HG03064 (cell line): ENCODE data around the gene FMN1.
"Not testable (repeated sequence)": the region's sequence is repeated elsewhere in the genome, so short reads cannot be mapped to it uniquely, and the experiment has no call there.

Experiments
- ATAC-seq: cut with Tn5 transposase; IDR thresholded peaks from one replicate; pipeline ENCODE4 v1.9.1; 2021; ENCODE audit warnings: low read depth; ENCODE audit not compliant: unreplicated experiment

The FMN1 gene

GRCh38 chr15:32870240-32871033 lies 324.1 kb downstream of the FMN1 start:
- no peak for ATAC-seq

DNA sequence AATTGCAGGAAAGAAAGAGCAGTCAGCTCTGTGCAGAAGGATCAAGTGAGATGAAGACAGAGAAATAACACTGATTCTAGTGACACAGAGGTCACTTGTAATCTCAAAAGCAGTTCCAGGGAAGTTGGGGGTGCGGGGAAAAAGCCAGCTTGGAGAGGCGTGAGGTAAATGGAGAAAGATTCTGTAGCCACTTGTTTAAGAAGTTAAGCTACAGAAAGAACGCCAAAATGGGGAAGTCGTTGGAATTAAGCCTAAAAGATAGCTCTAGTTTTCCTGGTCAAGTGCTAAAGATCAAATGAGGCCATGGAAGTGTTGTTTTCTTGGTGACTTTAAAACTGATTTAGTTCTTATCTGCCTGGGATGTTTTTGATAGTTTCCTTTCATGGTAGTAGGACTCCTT lies 324.7 kb downstream of the FMN1 start:
- no peak for ATAC-seq

- no peak for ATAC-seq
Measured at GRCh38 chr15:32867313-32867626, 327.2 kb downstream of the FMN1 start.

- no peak for ATAC-seq
Measured at GRCh38 chr15:32866454-32867312, 327.8 kb downstream of the FMN1 start.

- no peak for ATAC-seq
Measured at GRCh38 chr15:32864841-32865240, 329.7 kb downstream of the FMN1 start.

DNA sequence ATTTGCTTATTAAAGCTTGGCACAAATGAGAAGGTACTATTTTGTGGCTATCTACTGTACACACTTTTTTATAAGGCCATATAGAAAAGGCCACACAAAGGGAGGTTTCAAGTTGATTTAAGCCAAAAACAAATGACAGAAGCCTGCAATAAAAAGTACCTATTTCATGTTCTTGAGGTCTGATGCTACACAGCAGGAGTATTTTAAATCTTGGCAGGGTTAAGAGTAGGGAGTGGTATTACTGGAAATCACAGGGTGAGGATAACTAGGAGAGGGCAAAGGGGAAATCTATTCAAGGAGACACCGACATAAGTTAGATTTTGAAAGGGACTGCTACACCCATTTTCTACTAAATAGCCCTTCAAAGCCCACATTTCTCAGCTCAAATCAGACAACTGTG lies 330.5 kb downstream of the FMN1 start:
- ATAC-seq, result no peak

- ATAC-seq, result no peak
Measured at GRCh38 chr15:32861761-32862160, 332.8 kb downstream of the FMN1 start.

DNA sequence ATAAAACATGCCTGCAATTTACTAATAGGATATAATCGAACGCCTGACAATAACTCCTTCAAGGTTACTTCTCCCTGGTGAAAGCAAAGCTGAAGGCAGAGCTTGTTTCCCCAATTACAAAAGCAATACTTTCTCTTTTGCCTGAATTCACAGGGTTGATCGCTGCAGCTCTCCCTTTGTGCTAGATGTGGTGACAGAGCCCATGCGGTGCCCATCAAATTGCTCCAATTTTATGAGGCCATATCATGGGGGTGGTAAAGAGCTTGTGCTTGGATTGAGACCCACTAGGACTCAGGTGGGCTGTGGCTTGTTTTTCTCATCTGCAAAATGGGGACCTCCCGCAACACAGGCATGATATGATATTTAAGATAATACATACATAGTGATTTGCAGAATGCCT lies 333.3 kb downstream of the FMN1 start:
- ATAC-seq, result no peak

DNA sequence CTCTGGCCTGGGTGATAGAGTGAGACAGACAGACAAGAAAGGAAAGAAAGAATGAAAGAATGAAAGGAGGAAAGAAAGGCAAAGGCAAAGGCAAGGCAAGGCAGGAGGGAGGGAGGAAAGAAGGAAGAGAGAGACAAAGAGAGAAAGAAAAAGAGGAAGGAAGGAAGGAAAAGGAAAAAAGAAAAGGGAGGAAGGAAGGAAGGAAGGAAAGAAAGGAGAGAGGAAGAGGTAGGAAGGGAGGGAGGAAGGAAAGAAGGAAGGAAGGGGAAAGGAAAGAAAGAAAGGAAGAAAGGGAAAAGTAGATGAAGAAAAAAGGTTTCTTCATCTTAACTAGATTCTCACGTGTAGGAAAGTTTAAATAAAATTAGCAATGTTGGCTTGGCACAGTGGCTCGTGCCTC lies 334.5 kb downstream of the FMN1 start:
- no peak for ATAC-seq

DNA sequence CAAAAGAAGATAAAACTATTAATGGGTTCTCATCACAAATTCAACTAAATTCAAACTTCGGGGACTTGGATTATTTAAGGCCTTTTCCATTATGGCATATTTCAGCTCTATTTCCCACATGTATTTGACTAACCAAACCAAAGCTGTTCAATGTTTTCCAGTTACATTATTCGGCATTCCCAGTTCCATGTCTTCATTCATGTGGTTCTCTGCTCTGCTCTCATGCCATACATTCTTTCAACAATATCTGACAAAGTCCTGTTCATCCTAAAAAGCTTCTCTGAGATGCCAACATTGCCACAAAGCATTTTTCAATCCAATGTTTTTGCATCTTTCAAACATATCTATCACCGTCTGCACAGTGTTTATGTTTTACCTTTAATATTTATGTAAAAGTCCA lies 335.3 kb downstream of the FMN1 start:
- no peak for ATAC-seq

- ATAC-seq, result no peak
Measured at GRCh38 chr15:32857732-32858131, 336.8 kb downstream of the FMN1 start.

DNA sequence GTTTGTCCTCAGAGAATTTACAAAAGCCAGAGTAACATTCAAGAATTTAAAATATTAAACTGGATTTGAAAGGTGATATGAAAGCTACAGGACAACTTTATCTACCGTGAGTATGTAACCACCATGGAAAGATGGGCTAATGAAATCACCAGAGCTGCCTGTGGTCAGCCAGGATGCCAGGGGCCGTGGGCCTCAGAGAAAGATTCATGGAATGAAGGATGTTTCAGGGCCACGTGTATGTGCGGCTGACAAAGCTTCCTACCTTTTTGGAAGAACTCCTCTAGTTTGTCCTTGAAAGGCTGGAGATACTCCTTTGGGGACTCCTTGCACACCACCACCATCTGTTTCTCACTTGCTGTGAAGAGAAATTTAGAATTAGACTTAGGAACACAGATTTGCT lies 337.8 kb downstream of the FMN1 start:
- ATAC-seq, result no peak

DNA sequence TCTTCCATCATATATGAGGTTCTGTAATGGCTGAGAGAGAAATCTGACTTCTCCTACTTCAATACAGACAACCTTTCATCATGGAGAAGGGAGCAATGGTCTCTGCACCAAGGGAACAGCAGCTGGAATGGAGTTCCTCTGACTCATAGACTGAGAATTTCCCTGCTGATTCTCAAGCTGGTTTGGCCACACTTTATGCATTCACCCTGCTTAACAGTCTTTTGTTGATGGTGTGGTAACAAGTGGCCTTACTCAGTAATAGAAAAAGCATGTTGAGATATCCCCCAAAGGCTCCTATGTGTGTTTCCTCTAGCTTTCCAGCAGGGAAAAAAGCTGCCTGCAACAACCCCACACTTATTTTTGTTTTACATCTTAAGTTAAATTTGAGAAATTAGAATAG lies 338.6 kb downstream of the FMN1 start:
- no peak for ATAC-seq

DNA sequence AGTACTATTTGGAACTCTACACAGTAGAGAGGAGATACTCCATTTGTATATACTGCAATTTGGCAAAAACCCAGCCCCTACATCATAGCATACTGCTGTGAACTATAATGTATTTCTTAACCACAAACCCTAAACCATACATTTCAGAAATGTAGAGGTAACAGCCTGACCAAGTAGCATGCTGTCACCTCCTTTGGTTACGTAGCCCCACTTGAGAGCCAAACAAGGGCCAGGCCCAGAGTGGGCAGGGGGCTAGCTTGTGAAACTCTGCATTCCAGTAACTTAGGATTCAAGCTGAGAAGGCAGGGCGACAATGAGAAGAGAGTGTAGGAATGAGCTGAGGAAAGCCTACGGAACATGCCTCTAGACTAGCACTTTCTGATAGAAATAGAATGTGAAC lies 340.9 kb downstream of the FMN1 start:
- ATAC-seq, result no peak

GRCh38 chr15:32852771-32853170 lies 341.7 kb downstream of the FMN1 start:
- no peak for ATAC-seq

DNA sequence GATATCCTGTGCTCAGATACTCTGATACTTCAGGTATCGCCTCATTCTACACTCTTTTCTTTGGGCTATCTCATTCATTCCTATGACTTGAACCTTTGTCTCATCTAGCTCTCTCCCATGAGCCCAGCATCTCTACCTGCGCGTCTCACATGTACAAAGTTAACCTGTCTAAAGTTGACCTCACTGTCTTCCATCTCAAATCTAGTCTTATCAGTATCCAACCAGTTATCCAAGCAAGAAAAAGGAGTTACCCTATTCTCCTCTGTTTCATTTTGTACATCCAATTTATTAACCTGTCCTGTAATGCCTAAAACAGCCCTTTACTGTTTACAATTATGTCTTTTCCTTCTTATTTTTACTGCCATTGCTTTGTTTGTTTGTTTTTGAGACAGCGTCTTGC lies 342.5 kb downstream of the FMN1 start:
- no peak for ATAC-seq

DNA sequence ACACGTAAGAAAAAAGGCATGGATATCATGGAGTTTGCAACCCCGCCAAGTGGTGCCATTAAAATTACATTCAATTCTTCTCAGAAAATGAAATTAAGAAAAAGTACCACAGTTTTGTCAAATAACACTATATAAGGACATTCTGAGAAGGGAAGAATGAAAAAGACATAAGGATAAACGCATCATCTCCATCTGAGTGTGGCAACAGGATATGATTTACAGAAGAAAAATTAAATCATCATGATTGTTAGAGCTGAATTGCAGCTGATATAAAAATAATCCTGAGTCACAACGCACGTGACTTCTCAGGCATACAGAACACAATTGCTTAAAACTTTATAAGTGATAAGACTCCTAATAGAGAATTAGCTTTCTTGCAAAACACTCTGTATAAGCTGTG lies 342.9 kb downstream of the FMN1 start:
- ATAC-seq, result no peak

DNA sequence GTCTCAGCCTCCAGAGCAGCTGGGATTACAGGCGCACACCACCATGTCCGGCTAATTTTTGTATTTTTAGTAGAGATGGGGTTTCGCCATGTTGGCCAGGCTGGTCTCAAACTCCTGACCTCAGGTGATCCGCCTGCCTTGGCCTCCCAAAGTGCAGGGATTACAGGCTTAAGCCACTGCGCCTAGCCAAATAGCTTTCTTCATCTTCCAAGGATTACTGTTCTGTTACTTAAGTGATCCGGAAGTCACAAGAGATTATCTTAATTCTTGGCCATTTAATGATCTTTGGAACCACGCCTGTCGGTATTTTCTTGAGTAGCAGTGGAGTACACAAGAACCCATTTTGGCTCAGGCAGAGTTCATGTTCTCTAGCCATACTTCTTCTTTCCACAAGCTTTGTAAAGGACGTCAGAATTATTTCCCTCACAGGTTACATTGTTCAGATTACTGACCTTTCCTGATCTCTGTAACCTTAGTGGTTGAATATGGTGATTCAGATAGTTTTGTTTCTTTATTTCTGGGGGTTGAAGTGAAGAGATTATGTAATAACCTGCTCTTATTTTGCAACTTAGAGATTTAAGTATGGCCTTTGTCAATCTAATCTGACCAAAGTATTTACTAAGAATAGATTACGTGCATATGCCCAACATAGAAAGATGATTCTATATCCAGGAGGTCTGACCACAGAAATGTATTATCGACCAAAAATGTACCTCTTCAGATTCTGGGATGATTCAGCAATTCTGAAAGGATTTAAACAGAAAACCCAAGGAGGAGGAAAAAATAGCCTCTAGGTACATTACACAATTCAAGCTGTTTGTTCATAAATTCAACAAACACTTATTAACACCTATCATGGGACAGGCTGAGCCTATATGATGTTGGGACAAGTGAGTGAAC lies 344.5 kb downstream of the FMN1 start:
- no peak for ATAC-seq

DNA sequence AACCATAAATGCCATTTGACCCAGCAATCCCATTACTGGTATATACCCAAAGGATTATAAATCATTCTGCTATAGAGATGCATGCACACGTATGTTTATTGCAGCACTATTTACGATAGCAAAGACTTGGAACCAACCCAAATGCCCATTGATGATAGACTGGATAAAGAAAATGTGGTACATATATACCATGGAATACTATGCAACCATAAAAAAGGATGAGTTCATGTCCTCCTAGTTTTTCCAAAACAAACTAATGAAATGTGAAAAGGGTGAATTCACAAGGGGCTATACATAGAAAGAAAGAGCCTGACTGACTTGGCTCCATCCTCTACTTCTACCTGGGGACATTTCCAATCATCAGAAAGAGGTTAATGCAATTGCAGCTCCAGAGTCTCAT lies 347.8 kb downstream of the FMN1 start:
- not testable (repeated sequence) for ATAC-seq

DNA sequence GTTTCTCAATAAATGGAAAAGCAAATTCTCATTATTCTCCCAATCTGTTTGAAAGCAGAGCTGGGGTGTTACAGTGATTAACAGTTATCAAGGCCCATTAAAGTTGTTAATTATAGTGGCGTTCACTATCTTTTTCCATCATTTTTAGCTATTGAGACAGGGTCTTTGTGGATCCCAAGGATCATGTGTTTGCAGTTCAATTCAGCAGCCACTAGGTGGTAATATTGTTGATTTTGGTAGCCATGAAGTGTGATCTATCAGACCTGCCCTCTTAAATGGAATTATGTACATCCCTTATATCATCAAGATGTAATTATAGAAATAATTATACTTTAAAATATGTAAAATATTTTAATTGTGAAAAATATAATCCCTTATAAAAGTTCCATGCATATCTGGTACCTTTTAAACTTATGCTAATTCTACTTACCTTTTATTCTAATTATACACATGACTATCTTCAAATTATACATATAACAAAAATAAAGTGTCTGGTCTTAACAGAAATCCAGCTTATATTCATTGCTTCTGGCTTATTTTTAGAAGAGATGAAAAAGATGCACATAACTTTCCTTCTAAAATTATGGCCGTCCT lies 350.3 kb downstream of the FMN1 start:
- ATAC-seq, result no peak
